ENCODE measurements around the gene UGP2. TPM values are rescaled to one million over a fixed set of nuclear protein-coding genes. Genes with fewer than 3 reads are reported as not detected.
"Not testable (repeated sequence)": the region's sequence is repeated elsewhere in the genome, so short reads cannot be mapped to it uniquely, and the experiment has no call there.

Gene UGP2
- 148 and 221 TPM in 2 replicates for total RNA-seq

GRCh38 chr2:63841254-63842022, at the start of gene UGP2:
TSS of gene UGP2 (plus strand) at chr2:63841896. CDS start at chr2:63842186, 290 bp downstream.
- H3K4me3 ChIP-seq (ENCODE audit: low read depth, low read length): peak within 1 kb of the TSS; percentile 84
- peak; percentile 98 for DNase-seq (ENCODE audit: low read depth)
- TF ChIP-seq, protein P1, sequence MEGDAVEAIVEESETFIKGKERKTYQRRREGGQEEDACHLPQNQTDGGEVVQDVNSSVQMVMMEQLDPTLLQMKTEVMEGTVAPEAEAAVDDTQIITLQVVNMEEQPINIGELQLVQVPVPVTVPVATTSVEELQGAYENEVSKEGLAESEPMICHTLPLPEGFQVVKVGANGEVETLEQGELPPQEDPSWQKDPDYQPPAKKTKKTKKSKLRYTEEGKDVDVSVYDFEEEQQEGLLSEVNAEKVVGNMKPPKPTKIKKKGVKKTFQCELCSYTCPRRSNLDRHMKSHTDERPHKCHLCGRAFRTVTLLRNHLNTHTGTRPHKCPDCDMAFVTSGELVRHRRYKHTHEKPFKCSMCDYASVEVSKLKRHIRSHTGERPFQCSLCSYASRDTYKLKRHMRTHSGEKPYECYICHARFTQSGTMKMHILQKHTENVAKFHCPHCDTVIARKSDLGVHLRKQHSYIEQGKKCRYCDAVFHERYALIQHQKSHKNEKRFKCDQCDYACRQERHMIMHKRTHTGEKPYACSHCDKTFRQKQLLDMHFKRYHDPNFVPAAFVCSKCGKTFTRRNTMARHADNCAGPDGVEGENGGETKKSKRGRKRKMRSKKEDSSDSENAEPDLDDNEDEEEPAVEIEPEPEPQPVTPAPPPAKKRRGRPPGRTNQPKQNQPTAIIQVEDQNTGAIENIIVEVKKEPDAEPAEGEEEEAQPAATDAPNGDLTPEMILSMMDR (IDR thresholded peaks at IDR 0.05; ENCODE audit: insufficient read depth, low read depth, low read length): peak; percentile 33

DNA sequence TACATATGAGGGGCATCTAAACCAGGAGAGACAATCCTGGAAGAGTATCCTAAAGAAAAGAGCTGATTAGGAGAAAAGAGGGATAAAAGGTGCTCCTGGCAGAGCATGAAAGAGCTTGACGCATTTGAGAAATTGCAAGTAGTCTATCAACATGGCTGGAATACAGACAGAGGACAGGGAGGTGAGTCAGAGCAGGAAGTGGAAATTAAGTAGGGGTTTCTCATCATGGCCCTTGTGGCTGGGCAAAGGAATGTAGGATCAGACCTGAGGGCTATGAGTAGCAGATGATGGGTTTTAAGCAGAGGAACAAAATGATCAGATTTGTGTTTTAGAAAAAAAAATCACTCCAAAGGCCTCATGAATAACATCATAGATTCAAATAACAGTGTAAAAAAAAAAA, 49.2 kb upstream of the UGP2 start:
- peak; percentile 69 for DNase-seq (ENCODE audit: low read depth)
- TF ChIP-seq, protein P1 (IDR thresholded peaks at IDR 0.05; ENCODE audit: insufficient read depth, low read depth, low read length): no peak
- no peak overlapping the region for H3K4me3 ChIP-seq (ENCODE audit: low read depth, low read length)

DNA sequence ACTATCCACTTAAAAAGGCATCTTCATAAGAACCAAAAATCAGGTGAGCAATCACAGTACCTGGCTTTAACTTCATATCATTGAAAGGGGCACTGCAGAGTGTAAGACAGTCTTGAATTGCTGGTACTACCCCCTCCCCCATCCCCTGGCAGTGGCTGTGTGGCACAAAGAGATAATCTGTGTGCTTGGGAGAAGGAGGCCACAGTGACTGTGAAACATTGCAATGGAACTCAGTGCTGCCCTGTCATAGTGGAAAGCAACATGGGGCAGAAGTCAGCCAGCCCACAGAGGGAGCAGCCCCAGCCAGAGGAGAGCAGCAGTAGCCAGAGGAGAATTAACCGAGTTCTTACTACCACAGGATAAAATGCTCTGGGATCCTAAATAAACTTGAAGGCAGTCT, 45.3 kb upstream of the UGP2 start:
- TF ChIP-seq, protein P1 (IDR thresholded peaks at IDR 0.05; ENCODE audit: insufficient read depth, low read depth, low read length): no peak
- no peak overlapping the region for H3K4me3 ChIP-seq (ENCODE audit: low read depth, low read length)
- DNase-seq (ENCODE audit: low read depth): no peak

DNA sequence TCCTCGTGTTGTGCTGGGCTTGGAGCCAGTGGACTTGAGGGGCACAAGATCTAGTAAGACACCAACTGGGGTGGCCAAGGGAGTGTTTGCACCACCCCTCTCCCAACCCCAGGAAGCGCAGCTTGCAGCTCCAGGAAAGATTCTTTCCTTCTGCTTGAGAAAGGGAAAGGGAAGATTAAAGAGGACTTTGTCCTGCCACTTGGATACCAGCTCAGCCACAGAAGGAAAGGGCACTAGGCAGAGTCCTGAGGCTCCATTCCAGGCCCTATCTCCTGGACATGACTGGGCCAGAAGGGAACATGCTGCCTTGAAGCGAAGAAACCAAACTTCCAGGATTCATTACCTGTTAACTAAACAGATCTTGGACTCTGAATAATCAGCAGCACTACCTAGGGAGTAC, 44.9 kb upstream of the UGP2 start:
- no peak overlapping the region for H3K4me3 ChIP-seq (ENCODE audit: low read depth, low read length)
- no peak for DNase-seq (ENCODE audit: low read depth)
- TF ChIP-seq, protein P1 (IDR thresholded peaks at IDR 0.05; ENCODE audit: insufficient read depth, low read depth, low read length): no peak

GRCh38 chr2:63801455-63801854, 40.2 kb upstream of the UGP2 start:
- H3K4me3 ChIP-seq (ENCODE audit: low read depth, low read length): no peak overlapping the region
- DNase-seq (ENCODE audit: low read depth): no peak
- TF ChIP-seq, protein P1 (IDR thresholded peaks at IDR 0.05; ENCODE audit: insufficient read depth, low read depth, low read length): no peak

DNA sequence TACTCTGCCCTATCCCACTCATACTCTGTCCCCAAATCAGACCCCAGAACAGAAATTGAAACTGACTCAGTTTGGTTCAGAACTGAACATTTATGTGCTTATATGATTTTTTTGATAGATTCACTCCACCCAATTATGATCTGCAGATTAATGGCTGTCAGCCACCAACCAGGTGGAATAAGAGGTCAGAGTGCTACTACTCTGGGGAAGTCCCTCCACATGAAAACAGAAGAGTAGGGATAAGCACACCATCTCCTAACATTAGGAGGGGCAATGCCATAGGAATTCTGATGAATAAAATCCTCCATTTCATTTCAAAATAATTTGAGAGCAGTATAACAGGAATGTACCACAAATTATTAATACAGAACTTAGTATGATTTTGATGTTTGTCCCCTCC, 36.3 kb upstream of the UGP2 start:
- H3K4me3 ChIP-seq (ENCODE audit: low read depth, low read length): no peak overlapping the region
- DNase-seq (ENCODE audit: low read depth): no peak
- TF ChIP-seq, protein P1 (IDR thresholded peaks at IDR 0.05; ENCODE audit: insufficient read depth, low read depth, low read length): no peak

DNA sequence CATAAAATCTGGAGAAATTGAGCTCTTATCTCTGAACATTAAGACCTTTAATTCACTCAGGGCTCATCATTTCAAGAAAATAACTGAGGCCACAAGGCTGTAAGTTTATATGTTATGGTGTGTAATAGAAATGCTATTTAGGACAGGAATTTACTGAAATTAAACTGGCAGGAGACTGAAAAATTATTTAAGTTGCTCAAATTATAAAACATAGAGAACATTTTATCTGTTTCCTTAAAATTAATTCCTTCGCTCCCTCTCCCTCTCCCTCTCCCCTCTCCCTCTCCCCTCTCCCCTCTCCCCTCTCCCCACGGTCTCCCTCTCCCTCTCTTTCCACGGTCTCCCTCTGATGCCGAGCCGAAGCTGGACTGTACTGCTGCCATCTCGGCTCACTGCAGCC, 33.7 kb upstream of the UGP2 start:
- not testable (repeated sequence) for DNase-seq (ENCODE audit: low read depth)

GRCh38 chr2:63808911-63809310, 32.8 kb upstream of the UGP2 start:
- not testable (repeated sequence) for H3K4me3 ChIP-seq (ENCODE audit: low read depth, low read length); DNase-seq (ENCODE audit: low read depth)

More for the DNA sequence above, 33.7 kb upstream of the UGP2 start:
- not testable (repeated sequence) for H3K4me3 ChIP-seq (ENCODE audit: low read depth, low read length)

All from fibroblast of villous mesenchyme (primary cell).